ENCODE results near the gene KRT1. TPM values are rescaled to one million over a fixed set of nuclear protein-coding genes. Genes with fewer than 3 reads are reported as not detected.

The KRT1 gene
- polyA plus RNA-seq, 1 of the 3 experiments (the other 2 are of a cell fraction) = not detected

- Histone ChIP-seq H2AFZ (ENCODE audit: low read depth) (no peak overlapping the region), H3K4me1 (ENCODE audit: control insufficient read depth in 1 of 2, insufficient read depth in 2 of 2, low read depth in 1 of 2, low read length in 1 of 2) (no peaks in the 10 kb centered on the region), H3K79me2 (ENCODE audit: insufficient read depth) (no peaks in the 10 kb centered on the region), H3K27ac (ENCODE audit: low read depth in 2 of 2, low read length in 1 of 2) (no peak overlapping the region), H3K36me3 (replicated peaks in 1 of 2; ENCODE audit: control insufficient read depth in 1 of 2, insufficient read depth in 2 of 2, low read length in 1 of 2) (no peaks in the 10 kb centered on the region), H3K27me3 (ENCODE audit: insufficient read depth) (peaks cover 66% of the 10 kb centered on the region), H3F3A (replicated peaks; ENCODE audit: insufficient read depth) (no peaks in the 10 kb centered on the region), H3K9me3 (no peaks in the 10 kb centered on the region), H3K9ac (no peak overlapping the region), H3K9me2 (no peaks in the 10 kb centered on the region), H3K4me2 (no peak overlapping the region), H4K20me1 (ENCODE audit: insufficient read depth) (no peaks in the 10 kb centered on the region), H3K4me3 (ENCODE audit: low read depth in 2 of 2, low read length in 1 of 2) (no peak overlapping the region)
- WGBS (ENCODE audit: low lambda C conversion rate) = 43% methylated on average over 11 of the region's 12 CpGs
- TF ChIP-seq YY1 (IDR thresholded peaks at IDR 0.05; ENCODE audit: low read depth) (no peak), EP300 (IDR thresholded peaks at IDR 0.05; ENCODE audit: borderline replicate concordance in 1 of 2, low read depth in 1 of 2, low read length in 1 of 2) (no peak), ELF1 (IDR thresholded peaks at IDR 0.05) (no peak), SMC3 (IDR thresholded peaks at IDR 0.05; ENCODE audit: low read depth, low read length) (no peak), NFIC (IDR thresholded peaks at IDR 0.05; ENCODE audit: borderline replicate concordance) (no peak), RCOR1 (IDR thresholded peaks at IDR 0.05; ENCODE audit: low read length) (no peak)
- ChIA-PET CTCF (interaction anchor here (0.7 kb wide), 1 partner anchor 334 kb away, joined by 3 read pairs; no protein-coding TSS in a partner anchor), POLR2A (no interaction called here)
- no peak for DNase-seq
These were observed 33.6 kb downstream of the KRT1 start for GRCh38 chr12:52646613-52647012.

DNA sequence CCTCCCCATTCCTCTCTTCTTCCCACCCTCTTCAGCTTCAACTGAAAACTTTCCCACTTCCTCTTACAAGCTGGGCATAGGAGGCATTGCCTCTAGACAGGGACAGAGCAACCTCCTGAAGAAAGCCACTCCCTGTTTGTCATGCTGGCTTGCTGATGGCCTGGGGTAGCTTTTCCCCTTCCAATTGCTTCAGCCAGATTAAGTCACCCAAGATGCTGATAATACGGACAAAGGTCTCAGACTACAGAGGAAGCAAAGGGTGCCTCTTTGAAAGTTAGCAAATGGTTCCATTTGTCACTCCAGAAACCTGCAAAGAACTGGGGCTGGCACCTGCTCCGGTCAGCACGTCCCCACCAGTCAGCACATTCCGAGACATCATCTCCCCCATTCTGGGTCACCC, 34.2 kb downstream of the KRT1 start:
- H3K4me3 ChIP-seq (ENCODE audit: low read depth in 2 of 2, low read length in 1 of 2) = no peak overlapping the region
- no peaks in the 10 kb centered on the region for H4K20me1 ChIP-seq (ENCODE audit: insufficient read depth)
- TF ChIP-seq FOXJ3 (CRISPR knock-in tag; IDR thresholded peaks at IDR 0.05) (no peak), YY1 (IDR thresholded peaks at IDR 0.05; ENCODE audit: low read depth) (no peak), RXRA (IDR thresholded peaks at IDR 0.05; ENCODE audit: borderline replicate concordance, low read depth) (no peak), NRF1 (IDR thresholded peaks at IDR 0.05; ENCODE audit: low read depth, low read length) (no peak), FOXM1 (IDR thresholded peaks at IDR 0.05; ENCODE audit: low read depth) (no peak), GATA2 (CRISPR knock-in tag; IDR thresholded peaks at IDR 0.05) (no peak), CHD2 (IDR thresholded peaks at IDR 0.05; ENCODE audit: low read length, partially characterized antibody) (no peak)
- TF ChIP-seq, protein P1, sequence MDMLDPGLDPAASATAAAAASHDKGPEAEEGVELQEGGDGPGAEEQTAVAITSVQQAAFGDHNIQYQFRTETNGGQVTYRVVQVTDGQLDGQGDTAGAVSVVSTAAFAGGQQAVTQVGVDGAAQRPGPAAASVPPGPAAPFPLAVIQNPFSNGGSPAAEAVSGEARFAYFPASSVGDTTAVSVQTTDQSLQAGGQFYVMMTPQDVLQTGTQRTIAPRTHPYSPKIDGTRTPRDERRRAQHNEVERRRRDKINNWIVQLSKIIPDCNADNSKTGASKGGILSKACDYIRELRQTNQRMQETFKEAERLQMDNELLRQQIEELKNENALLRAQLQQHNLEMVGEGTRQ (IDR thresholded peaks at IDR 0.05; ENCODE audit: borderline replicate concordance, low read depth, low read length) = no peak
- TF ChIP-seq, protein P2, sequence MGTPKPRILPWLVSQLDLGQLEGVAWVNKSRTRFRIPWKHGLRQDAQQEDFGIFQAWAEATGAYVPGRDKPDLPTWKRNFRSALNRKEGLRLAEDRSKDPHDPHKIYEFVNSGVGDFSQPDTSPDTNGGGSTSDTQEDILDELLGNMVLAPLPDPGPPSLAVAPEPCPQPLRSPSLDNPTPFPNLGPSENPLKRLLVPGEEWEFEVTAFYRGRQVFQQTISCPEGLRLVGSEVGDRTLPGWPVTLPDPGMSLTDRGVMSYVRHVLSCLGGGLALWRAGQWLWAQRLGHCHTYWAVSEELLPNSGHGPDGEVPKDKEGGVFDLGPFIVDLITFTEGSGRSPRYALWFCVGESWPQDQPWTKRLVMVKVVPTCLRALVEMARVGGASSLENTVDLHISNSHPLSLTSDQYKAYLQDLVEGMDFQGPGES (IDR thresholded peaks at IDR 0.05; ENCODE audit: low read depth, low read length) = no peak
- no peaks in the 10 kb centered on the region for H3K9me2 ChIP-seq
- no peaks in the 10 kb centered on the region for H3F3A ChIP-seq (replicated peaks; ENCODE audit: insufficient read depth)
- no peak for DNase-seq
- POLR2A ChIA-PET = no interaction called here
- no peaks in the 10 kb centered on the region for H3K9me3 ChIP-seq
- H3K36me3 ChIP-seq (replicated peaks in 1 of 2; ENCODE audit: control insufficient read depth in 1 of 2, insufficient read depth in 2 of 2, low read length in 1 of 2) = no peaks in the 10 kb centered on the region
- H3K4me1 ChIP-seq (ENCODE audit: control insufficient read depth in 1 of 2, insufficient read depth in 2 of 2, low read depth in 1 of 2, low read length in 1 of 2) = no peaks in the 10 kb centered on the region
- H2AFZ ChIP-seq (ENCODE audit: low read depth) = no peak overlapping the region
- H3K4me2 ChIP-seq = no peak overlapping the region
- no peak overlapping the region for H3K9ac ChIP-seq
- no peaks in the 10 kb centered on the region for H3K79me2 ChIP-seq (ENCODE audit: insufficient read depth)
- no peak overlapping the region for H3K27ac ChIP-seq (ENCODE audit: low read depth in 2 of 2, low read length in 1 of 2)
- peaks cover 72% of the 10 kb centered on the region for H3K27me3 ChIP-seq (ENCODE audit: insufficient read depth)
- CTCF ChIA-PET = no interaction called here
- WGBS (ENCODE audit: low lambda C conversion rate) = 25% methylated on average over 4 of the region's 4 CpGs
